Pancreas (tissue), 10 donors: ENCODE results near the gene PLB1. TPM values are rescaled to one million over a fixed set of nuclear protein-coding genes. Genes with fewer than 3 reads are reported as not detected.

ENCODE experiments used
- ATAC-seq, 4 donors: fragments of 200-7000 bp; cut with Tn5 transposase; one replicate each; pipeline versions ENCODE4 v1.8.0 to v1.9.1; 2020; ENCODE audit warnings: mild to moderate bottlenecking in 4 of 4, moderate library complexity in 4 of 4
- DNase-seq, 6 donors: peaks; one replicate each; pipeline ENCODE4 v3.0.0-alpha.2; 2020
- FAIRE-seq: peaks from 2 replicates; lab custom pipeline; 2012; peaks lifted over from hg19 to GRCh38; lab: Jason Lieb, UNC
- H3K27ac ChIP-seq, 4 donors: fragments of 200-600 bp; sonication (generic); 1 replicate in 3 of 4; 2 replicates in 1 of 4; pipeline versions ENCODE4 v1.5.0 to v1.8.0; 2020
- H3K27me3 ChIP-seq, 4 donors: fragments of 200-600 bp; one replicate each; pipeline ENCODE4 v1.8.0; 2021
- H3K36me3 ChIP-seq, 3 donors: fragments of 200-600 bp; sonication (generic) in 1 of 3; one replicate each; pipeline versions ENCODE4 v1.5.0 to v1.8.0; 2020 to 2021
- H3K4me1 ChIP-seq, 3 donors: fragments of 200-600 bp; one replicate each; pipeline ENCODE4 v1.8.0; 2021
- H3K4me3 ChIP-seq, 4 donors: fragments of 200-600 bp; sonication (generic) in 2 of 4; one replicate each; pipeline versions ENCODE4 v1.5.0 to v1.8.0; 2020 to 2021
- H3K9me3 ChIP-seq, 4 donors: fragments of 200-600 bp; one replicate each; pipeline ENCODE4 v1.8.0; 2021
- CTCF ChIP-seq, 4 donors: fragments of 200-600 bp; sonication (generic) in 3 of 4; IDR thresholded peaks; one replicate each; pipeline versions ENCODE4 v1.5.0 to v1.8.0; 2021; ENCODE audit warnings: antibody characterized with exemption in 4 of 4
- WGBS, 2 donors: extraction: QIAGEN DNeasy Blood & Tissue Kit; methylation state at CpG; one replicate each; pipeline ENCODE4 v1.1.7; 2013; 5-methylcytosine and 5-hydroxymethylcytosine counted together
- intact Hi-C, 3 donors: fragments of 100-400 bp; cut with DNase I; formaldehyde crosslinking; loops; one replicate each; pipeline versions ENCODE4 v1.11.1 to v1.14.2; 2022
- polyA plus RNA-seq, 2 donors: library from polyadenylated mRNA; stranded (reverse); fragments of 200-250 nt; gene quantifications; one replicate each; pipeline ENCODE4 v1.2.3, GENCODE V29; 2013
- total RNA-seq, 6 donors: library from RNA; stranded (reverse); fragmentation: NEBNext Ultra II Directional in 4 of 6; extraction: Animal tissue kit (Norgen Biotek cat#: 25700) in 4 of 6; gene quantifications; one replicate each; pipeline versions ENCODE4 v1.2.1 to v1.2.4, GENCODE V29; 2021 to 2023
- donor health status: healthy with polysubstance abuse.
- donor health status: DM: no; HTN: no; CAD: no; lungs with moderate emphysema.
- donor health status: DM: no; HTN: no; CAD: no.
- donor health status: control.
- donor health status: control.
- donor health status: Bipolar disorder and iron deficiency.
- donor health status: DM: yes; HTN: yes; CAD: no.
- donor health status: DM: no; HTN: no; CAD: no.
- donor health status: DM: no; HTN: no; CAD: no.
- donor health status: DM: yes; HTN: yes; CAD: no.

Gene PLB1
- total and polyA plus RNA-seq, 8 donors, result 0.16 to 2.4 (median 0.93) TPM

DNA sequence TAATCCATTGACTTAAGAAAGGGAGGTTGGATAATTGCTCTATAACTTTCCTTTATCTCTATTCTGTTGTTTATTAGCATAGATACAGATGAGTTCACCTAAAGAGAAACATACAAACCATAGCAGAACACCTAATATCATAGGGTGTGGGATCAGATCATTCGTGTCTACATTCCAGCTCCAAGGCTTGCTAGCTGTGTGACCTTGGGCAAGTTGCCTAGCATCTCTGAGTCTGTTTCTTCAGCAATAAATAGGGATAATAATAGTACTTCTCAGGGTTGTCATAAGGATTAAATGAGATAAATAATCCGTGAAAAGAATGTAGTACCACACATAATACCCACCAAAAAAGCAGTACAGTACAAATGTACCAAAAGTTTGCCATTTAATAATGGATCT, 126.2 kb downstream of the PLB1 start:
- 5 to 13% methylated on average over 2 of the region's 2 CpGs for WGBS, 2 donors
- Histone ChIP-seq H3K27ac (peak overlapping the region; percentile 68 to 92 (median 83)), H3K36me3 (no peaks in the 10 kb centered on the region), H3K27me3 (no peaks in the 10 kb centered on the region), H3K4me3 (no peak overlapping the region), H3K4me1 (peaks cover 0 to 30% (median 28%) of the 10 kb centered on the region in 3 donors), H3K9me3 (no peaks in the 10 kb centered on the region)
- FAIRE-seq (peak; percentile 13), DNase-seq (peak in 1 of 6 donors; percentile 27), ATAC-seq (peak in 1 of 4 donors; percentile 5)
- intact Hi-C loops, result loop anchor here in 2 of 3 donors (5.0 to 10.0 kb wide), 2 partner anchors 123 to 130 kb away; partner anchors contain the start of gene PPP1CB (in 1 of the 2)
- TF ChIP-seq CTCF (IDR thresholded peaks at IDR 0.05), result no peak

- H3K4me3 ChIP-seq, result no peak overlapping the region
- WGBS, 2 donors, result 94 to 96% methylated on average over 12 of the region's 12 CpGs
- intact Hi-C loops, result loop anchor here in 2 of 3 donors (5.0 to 10.0 kb wide), 2 partner anchors 121 to 129 kb away; partner anchors contain the start of gene PPP1CB (in 1 of the 2)
- H3K27me3 ChIP-seq, result no peaks in the 10 kb centered on the region
- H3K36me3 ChIP-seq, result no peaks in the 10 kb centered on the region
- no peaks in the 10 kb centered on the region for H3K9me3 ChIP-seq
- DNase-seq, result peak in 1 of 6 donors; percentile 17
- ATAC-seq, result no peak
- H3K4me1 ChIP-seq, result peaks cover 0 to 30% (median 28%) of the 10 kb centered on the region in 3 donors
- no peak for TF ChIP-seq CTCF (IDR thresholded peaks at IDR 0.05)
- no peak for FAIRE-seq
- H3K27ac ChIP-seq, result peak overlapping the region in 2 of 4 donors; percentile 65 to 77
Observed at GRCh38 chr2:28623582-28624405, 127.9 kb downstream of the PLB1 start.

- ATAC-seq (no peak), DNase-seq (no peak), FAIRE-seq (no peak)
- Histone ChIP-seq H3K4me1 (peaks cover 0 to 30% (median 28%) of the 10 kb centered on the region in 3 donors), H3K27ac (peak overlapping the region in 3 of 4 donors; percentile 64 to 77 (median 65)), H3K4me3 (no peak overlapping the region), H3K27me3 (no peaks in the 10 kb centered on the region), H3K36me3 (no peaks in the 10 kb centered on the region), H3K9me3 (no peaks in the 10 kb centered on the region)
- TF ChIP-seq CTCF (IDR thresholded peaks at IDR 0.05), result no peak
- intact Hi-C loops, result loop anchor here in 2 of 3 donors (5.0 to 10.0 kb wide), 2 partner anchors 120 to 128 kb away; partner anchors contain the start of gene PPP1CB (in 1 of the 2)
- WGBS, 2 donors, result 48 to 74% methylated on average over 2 of the region's 2 CpGs
Observed at GRCh38 chr2:28624436-28624792, 128.6 kb downstream of the PLB1 start.

GRCh38 chr2:28624793-28625701, 129.2 kb downstream of the PLB1 start:
- ATAC-seq, result peak; percentile 51 to 79 (median 68)
- Histone ChIP-seq H3K27ac (peak overlapping the region; percentile 32 to 77 (median 64)), H3K4me3 (no peak overlapping the region), H3K9me3 (no peaks in the 10 kb centered on the region), H3K27me3 (no peaks in the 10 kb centered on the region), H3K4me1 (peaks cover 0 to 30% (median 28%) of the 10 kb centered on the region in 3 donors), H3K36me3 (no peaks in the 10 kb centered on the region)
- FAIRE-seq, result no peak
- intact Hi-C loops, result loop anchor here in 2 of 3 donors (5.0 to 10.0 kb wide), 2 partner anchors 120 to 127 kb away; partner anchors contain the start of gene PPP1CB (in 1 of the 2)
- TF ChIP-seq CTCF (IDR thresholded peaks at IDR 0.05), result no peak
- DNase-seq, result peak; percentile 67 to 86 (median 80)
- 52 to 57% methylated on average over 19 of the region's 19 CpGs for WGBS, 2 donors
